Umbilical cord (tissue), 1 donor: ENCODE measurements around the gene TANGO2. TPM values are rescaled to one million over a fixed set of nuclear protein-coding genes. Genes with fewer than 3 reads are reported as not detected.

ENCODE experiments used
- total RNA-seq: library from RNA; depleted of rRNA; stranded (reverse); fragments of >200 nt; gene quantifications from one replicate; pipeline ENCODE4 v1.2.3, GENCODE V29; 2014; ENCODE audit warnings: low replicate concordance; ENCODE audit not compliant: insufficient read depth

Gene TANGO2
- total RNA-seq, 1 donor from 2014 or later, result 20.5 TPM

Other genes with a start within 250 kb of the TANGO2 start
- gene GNB1L, start 166.2 kb upstream of the TANGO2 start, total RNA-seq, result 19.7 TPM
- gene RTL10, start 166.2 kb upstream of the TANGO2 start, total RNA-seq, result 13.5 TPM
- 140 TPM for gene COMT, start 79.3 kb upstream of the TANGO2 start, total RNA-seq
- 32.0 TPM for gene TXNRD2, start 79.3 kb upstream of the TANGO2 start, total RNA-seq
- 35.4 TPM for gene ARVCF, start 4.3 kb upstream of the TANGO2 start, total RNA-seq
- gene DGCR8, start 59.1 kb downstream of the TANGO2 start, total RNA-seq, result 16.4 TPM
- 265 TPM for gene RANBP1, start 95.0 kb downstream of the TANGO2 start, total RNA-seq
- 30.8 TPM for gene TRMT2A, start 96.1 kb downstream of the TANGO2 start, total RNA-seq
- 2.2 TPM for gene ZDHHC8, start 110.7 kb downstream of the TANGO2 start, total RNA-seq
- gene CCDC188, start 129.9 kb downstream of the TANGO2 start, total RNA-seq, result not detected
- gene RTN4R, start 247.2 kb downstream of the TANGO2 start, total RNA-seq, result 1.4 TPM